Measurements from ENCODE around the gene GJA8.
"Not testable (repeated sequence)": the region's sequence is repeated elsewhere in the genome, so short reads cannot be mapped to it uniquely, and the experiment has no call there.

GRCh38 chr1:147855996-147856395 is 46.6 kb upstream of the GJA8 start:
- TF ChIP-seq CTCF (conservative IDR thresholded peaks at IDR 0.05); ZFX (IDR thresholded peaks at IDR 0.05): not testable (repeated sequence)

Data from C4-2B (cell line).